Measurements from ENCODE around the gene OGN.

The OGN gene

DNA sequence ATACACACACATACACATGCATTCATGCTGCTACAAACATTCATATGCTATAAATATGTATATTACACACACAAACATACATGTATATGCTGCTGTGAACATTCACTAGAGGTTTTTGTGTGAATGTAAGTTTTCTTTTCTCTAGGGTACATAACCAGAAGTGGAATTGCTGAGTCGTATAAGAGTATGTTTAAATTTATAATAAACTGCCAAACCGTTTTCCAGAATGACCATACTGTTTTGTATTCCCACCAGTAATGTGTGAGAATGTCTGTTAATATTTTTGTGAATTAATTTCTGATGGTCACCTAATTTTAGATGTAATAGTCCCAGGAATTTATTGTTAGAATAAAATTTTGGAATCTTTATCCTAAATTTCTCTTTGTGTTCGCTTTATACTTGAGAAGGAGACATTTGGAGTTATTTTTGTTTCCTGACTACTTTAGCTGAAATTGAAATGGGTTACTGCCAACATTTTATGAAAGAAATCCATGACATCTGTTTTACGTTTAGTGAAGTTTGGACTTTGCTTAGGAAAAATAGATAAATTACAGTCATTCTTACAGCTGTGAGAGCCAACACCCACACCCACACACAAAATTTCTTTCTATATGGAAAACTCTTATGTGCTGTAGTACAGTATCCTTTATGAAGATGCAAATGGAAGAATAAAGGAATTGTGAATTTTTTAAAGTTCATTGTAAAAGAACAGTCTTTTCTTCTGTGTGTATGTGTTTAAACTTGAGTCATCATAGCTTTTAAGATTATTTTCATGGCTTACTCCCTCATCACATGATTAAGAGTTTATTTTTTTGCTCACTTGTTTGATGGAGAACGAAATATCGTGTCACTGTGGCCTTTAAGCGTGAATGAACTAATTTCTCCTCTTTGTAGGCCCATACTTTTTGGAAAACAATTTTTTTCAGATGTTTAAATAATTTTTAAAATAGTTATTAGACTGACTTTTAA is 54.3 kb downstream of the OGN start:
- DNase-seq (ENCODE audit: low spot score) (no peak), FAIRE-seq (no peak)

DNA sequence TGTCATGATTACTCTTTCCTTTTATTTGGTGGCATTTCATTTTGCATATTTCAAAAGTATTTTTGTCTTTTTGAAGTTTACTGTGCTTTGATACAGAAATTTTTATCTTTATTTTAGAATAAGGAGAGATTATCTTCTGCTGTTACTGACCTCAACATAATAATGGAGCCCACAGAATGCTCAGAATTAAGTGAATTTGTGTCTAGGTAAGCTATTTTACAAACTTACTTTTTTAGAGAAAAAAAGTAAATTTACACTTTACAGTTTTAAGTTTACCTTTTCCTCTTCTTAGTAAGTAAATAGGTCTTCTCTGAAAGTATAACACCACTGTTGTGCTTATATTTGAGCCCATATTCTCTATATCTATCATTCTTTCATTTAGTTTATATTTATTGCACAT is 58.8 kb downstream of the OGN start:
- FAIRE-seq (no peak), DNase-seq (ENCODE audit: low spot score) (no peak)

- FAIRE-seq (no peak), DNase-seq (ENCODE audit: low spot score) (no peak)
Measured at GRCh38 chr9:92342825-92343488, 61.4 kb downstream of the OGN start.

- no peak for DNase-seq (ENCODE audit: low spot score)
- no peak for FAIRE-seq
Measured at GRCh38 chr9:92341578-92341977, 62.8 kb downstream of the OGN start.

- no peak for DNase-seq (ENCODE audit: low spot score)
- FAIRE-seq, result no peak
Measured at GRCh38 chr9:92333282-92333634, 71.1 kb downstream of the OGN start.
